NCI-H1092 treated with DMSO at 0.1 percent for 48 hours (cell line): ENCODE data around the gene ZCCHC13.
"Not testable (repeated sequence)": the region's sequence is repeated elsewhere in the genome, so short reads cannot be mapped to it uniquely, and the experiment has no call there.

ENCODE experiments used
- DNase-seq: peaks from one replicate; lab custom pipeline; 2025; lab: John Stamatoyannopoulos, UW

The ZCCHC13 gene

GRCh38 chrX:74304016-74304415, at the start of gene ZCCHC13:
Gene ZCCHC13 (plus strand): TSS chrX:74304180. CDS start chrX:74304267, 87 bp downstream.
- DNase-seq: no peak

- DNase-seq: not testable (repeated sequence)
Observed at GRCh38 chrX:74258111-74258510, 45.9 kb upstream of the ZCCHC13 start.

GRCh38 chrX:74259885-74260491, 44.0 kb upstream of the ZCCHC13 start:
- no peak for DNase-seq

GRCh38 chrX:74262452-74263209, 41.3 kb upstream of the ZCCHC13 start:
- DNase-seq: no peak

- DNase-seq: no peak
Observed at GRCh38 chrX:74270393-74270792, 33.6 kb upstream of the ZCCHC13 start.

- no peak for DNase-seq
Observed at GRCh38 chrX:74272230-74272629, 31.8 kb upstream of the ZCCHC13 start.

- no peak for DNase-seq
Observed at GRCh38 chrX:74274516-74274915, 29.5 kb upstream of the ZCCHC13 start.

GRCh38 chrX:74277320-74277719, 26.7 kb upstream of the ZCCHC13 start:
- no peak for DNase-seq

- DNase-seq: no peak
Observed at GRCh38 chrX:74277846-74278245, 26.1 kb upstream of the ZCCHC13 start.

- DNase-seq: no peak
Observed at GRCh38 chrX:74280759-74281158, 23.2 kb upstream of the ZCCHC13 start.

- no peak for DNase-seq
Observed at GRCh38 chrX:74284391-74284952, 19.5 kb upstream of the ZCCHC13 start.

- no peak for DNase-seq
Observed at GRCh38 chrX:74286950-74287740, 16.8 kb upstream of the ZCCHC13 start.

GRCh38 chrX:74291577-74291963, 12.4 kb upstream of the ZCCHC13 start:
- peak; percentile 66 for DNase-seq

GRCh38 chrX:74291964-74292807, 11.8 kb upstream of the ZCCHC13 start:
- peak; percentile 98 for DNase-seq

- DNase-seq: no peak
Observed at GRCh38 chrX:74292808-74293123, 11.2 kb upstream of the ZCCHC13 start.

GRCh38 chrX:74293343-74293946, 10.5 kb upstream of the ZCCHC13 start:
- DNase-seq: peak; percentile 80

- no peak for DNase-seq
Observed at GRCh38 chrX:74295101-74295500, 8.9 kb upstream of the ZCCHC13 start.

GRCh38 chrX:74297766-74298165, 6.2 kb upstream of the ZCCHC13 start:
- no peak for DNase-seq

- no peak for DNase-seq
Observed at GRCh38 chrX:74300869-74301268, 3.1 kb upstream of the ZCCHC13 start.

GRCh38 chrX:74318672-74319071, 14.7 kb downstream of the ZCCHC13 start:
- no peak for DNase-seq

- not testable (repeated sequence) for DNase-seq
Observed at GRCh38 chrX:74319321-74319720, 15.3 kb downstream of the ZCCHC13 start.
